ENCODE results near the gene PARP6. TPM values are rescaled to one million over a fixed set of nuclear protein-coding genes. Genes with fewer than 3 reads are reported as not detected.

PARP6 gene
- polyA plus RNA-seq, 1 donor from 2014 or later: 218 TPM

- no peaks in the 10 kb centered on the region for H3K9me2 ChIP-seq (ENCODE audit: insufficient read depth, low read length)
- no peaks in the 10 kb centered on the region for H3F3A ChIP-seq (ENCODE audit: insufficient read depth, low read length, poor library complexity, severe bottlenecking)
- no peaks in the 10 kb centered on the region for H3K9me3 ChIP-seq (ENCODE audit: low read length)
- no peaks in the 10 kb centered on the region for H3K27me3 ChIP-seq (ENCODE audit: insufficient read depth, low read depth, low read length)
- H3K4me2 ChIP-seq (ENCODE audit: low read length): no peak overlapping the region
- no peak overlapping the region for H3K9ac ChIP-seq (ENCODE audit: low read length)
- H3K79me2 ChIP-seq (replicated peaks; ENCODE audit: insufficient read depth, low read length): no peaks in the 10 kb centered on the region
- H4K20me1 ChIP-seq (ENCODE audit: insufficient read depth): no peaks in the 10 kb centered on the region
- H2AFZ ChIP-seq (ENCODE audit: low read depth, low read length): no peak overlapping the region
- no peak for TF ChIP-seq RAD21 (conservative IDR thresholded peaks at IDR 0.05)
- no peak for TF ChIP-seq POLR2AphosphoS5 (IDR thresholded peaks at IDR 0.05)
- TF ChIP-seq EZH2 (IDR thresholded peaks at IDR 0.05; ENCODE audit: borderline replicate concordance, insufficient read depth, low read length, poor library complexity, severe bottlenecking): no peak
- no peak for TF ChIP-seq TAF1 (IDR thresholded peaks at IDR 0.05; ENCODE audit: low read depth)
- TF ChIP-seq REST (IDR thresholded peaks at IDR 0.05; ENCODE audit: borderline replicate concordance): no peak
- TF ChIP-seq MXI1 (conservative IDR thresholded peaks at IDR 0.05; ENCODE audit: poor library complexity, severe bottlenecking): no peak
- no peak for TF ChIP-seq EP300 (conservative IDR thresholded peaks at IDR 0.05; ENCODE audit: poor library complexity, severe bottlenecking)
- no peak for TF ChIP-seq CTCF (IDR thresholded peaks at IDR 0.05; ENCODE audit: poor library complexity, severe bottlenecking)
- no peak for TF ChIP-seq SMC3 (conservative IDR thresholded peaks at IDR 0.05; ENCODE audit: poor library complexity)
- no peak overlapping the region for H3K4me3 ChIP-seq (ENCODE audit: low read length)
- H3K36me3 ChIP-seq (ENCODE audit: insufficient read depth, low read length): peaks cover 13% of the 10 kb centered on the region
- no peak overlapping the region for H3K27ac ChIP-seq (ENCODE audit: low read length)
Measured at GRCh38 chr15:72252663-72253299, 19.6 kb downstream of the PARP6 start.

- Histone ChIP-seq H3K9me2 (ENCODE audit: insufficient read depth, low read length) (no peaks in the 10 kb centered on the region), H3K79me2 (replicated peaks; ENCODE audit: insufficient read depth, low read length) (no peaks in the 10 kb centered on the region), H3K4me3 (ENCODE audit: low read length) (no peak overlapping the region), H2AFZ (ENCODE audit: low read depth, low read length) (no peak overlapping the region), H3K27me3 (ENCODE audit: insufficient read depth, low read depth, low read length) (no peaks in the 10 kb centered on the region), H3K9me3 (ENCODE audit: low read length) (no peaks in the 10 kb centered on the region), H3K9ac (ENCODE audit: low read length) (no peak overlapping the region), H3K36me3 (ENCODE audit: insufficient read depth, low read length) (peaks cover 13% of the 10 kb centered on the region), H3F3A (ENCODE audit: insufficient read depth, low read length, poor library complexity, severe bottlenecking) (no peaks in the 10 kb centered on the region), H3K4me2 (ENCODE audit: low read length) (no peak overlapping the region), H4K20me1 (ENCODE audit: insufficient read depth) (no peaks in the 10 kb centered on the region), H3K27ac (ENCODE audit: low read length) (no peak overlapping the region)
- TF ChIP-seq SMC3 (conservative IDR thresholded peaks at IDR 0.05; ENCODE audit: poor library complexity) (no peak), POLR2AphosphoS5 (IDR thresholded peaks at IDR 0.05) (no peak), TAF1 (IDR thresholded peaks at IDR 0.05; ENCODE audit: low read depth) (no peak), EZH2 (IDR thresholded peaks at IDR 0.05; ENCODE audit: borderline replicate concordance, insufficient read depth, low read length, poor library complexity, severe bottlenecking) (no peak), RAD21 (conservative IDR thresholded peaks at IDR 0.05) (no peak), REST (IDR thresholded peaks at IDR 0.05; ENCODE audit: borderline replicate concordance) (no peak), CTCF (IDR thresholded peaks at IDR 0.05; ENCODE audit: poor library complexity, severe bottlenecking) (no peak), MXI1 (conservative IDR thresholded peaks at IDR 0.05; ENCODE audit: poor library complexity, severe bottlenecking) (no peak), EP300 (conservative IDR thresholded peaks at IDR 0.05; ENCODE audit: poor library complexity, severe bottlenecking) (no peak)
Measured at GRCh38 chr15:72249142-72249810, 23.1 kb downstream of the PARP6 start.

All from neural cell (in vitro differentiated cells).